ENCODE data around the gene RARG. TPM values are rescaled to one million over a fixed set of nuclear protein-coding genes. Genes with fewer than 3 reads are reported as not detected.

The RARG gene
- total RNA-seq, 1 donor from 2014 or later, result 5.5 TPM

DNA sequence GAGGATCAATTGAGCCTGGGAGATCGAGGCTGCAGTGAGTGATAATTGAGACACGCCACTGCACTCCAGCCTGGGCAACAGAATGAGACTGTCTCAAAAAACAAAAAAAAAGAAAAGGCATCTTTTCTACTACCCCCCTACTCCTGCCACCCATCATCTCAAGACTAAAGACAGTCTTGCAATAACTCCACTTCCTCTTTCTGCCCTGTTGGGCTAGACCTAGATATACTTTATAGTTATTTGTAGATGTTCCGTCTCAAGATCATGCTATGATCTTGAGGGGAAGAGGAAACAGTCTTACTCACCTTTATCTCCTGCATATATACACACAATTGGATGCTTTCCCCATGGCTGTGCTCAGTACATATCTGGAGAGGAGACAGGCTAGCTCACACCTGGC, 24.0 kb upstream of the RARG start:
- intact Hi-C loops (cut with micrococcal nuclease), result loop anchor here (1.0 to 2.0 kb wide), 6 partner anchors 12 to 75 kb away; partner anchors contain the start of genes AAAS, CSAD, ESPL1 and PFDN5
- ChIA-PET CTCF (interaction anchor here (1.3 to 2.2 kb wide), 2 partner anchors 11 to 42 kb away, joined by 3 to 9 read pairs; partner anchors contain the start of gene ESPL1), POLR2A (interaction anchor here (0.6 to 5.6 kb wide), 4 partner anchors 12 to 217 kb away, joined by 3 to 39 read pairs (median 6); partner anchors contain the start of gene ESPL1)
- ATAC-seq (ENCODE audit: low read depth), result peak; percentile 77
- Mint-ChIP-seq H3K27me3 (no peaks in the 10 kb centered on the region), H3K27ac (peak overlapping the region; percentile 91), H3K36me3 (ENCODE audit: low read depth) (peaks cover 18% of the 10 kb centered on the region), H3K4me3 (peak overlapping the region; percentile 67), H3K9me3 (no peaks in the 10 kb centered on the region), H3K4me1 (peaks cover 68% of the 10 kb centered on the region)
- TF ChIP-seq, protein P1, sequence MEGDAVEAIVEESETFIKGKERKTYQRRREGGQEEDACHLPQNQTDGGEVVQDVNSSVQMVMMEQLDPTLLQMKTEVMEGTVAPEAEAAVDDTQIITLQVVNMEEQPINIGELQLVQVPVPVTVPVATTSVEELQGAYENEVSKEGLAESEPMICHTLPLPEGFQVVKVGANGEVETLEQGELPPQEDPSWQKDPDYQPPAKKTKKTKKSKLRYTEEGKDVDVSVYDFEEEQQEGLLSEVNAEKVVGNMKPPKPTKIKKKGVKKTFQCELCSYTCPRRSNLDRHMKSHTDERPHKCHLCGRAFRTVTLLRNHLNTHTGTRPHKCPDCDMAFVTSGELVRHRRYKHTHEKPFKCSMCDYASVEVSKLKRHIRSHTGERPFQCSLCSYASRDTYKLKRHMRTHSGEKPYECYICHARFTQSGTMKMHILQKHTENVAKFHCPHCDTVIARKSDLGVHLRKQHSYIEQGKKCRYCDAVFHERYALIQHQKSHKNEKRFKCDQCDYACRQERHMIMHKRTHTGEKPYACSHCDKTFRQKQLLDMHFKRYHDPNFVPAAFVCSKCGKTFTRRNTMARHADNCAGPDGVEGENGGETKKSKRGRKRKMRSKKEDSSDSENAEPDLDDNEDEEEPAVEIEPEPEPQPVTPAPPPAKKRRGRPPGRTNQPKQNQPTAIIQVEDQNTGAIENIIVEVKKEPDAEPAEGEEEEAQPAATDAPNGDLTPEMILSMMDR (IDR thresholded peaks at IDR 0.05), result no peak
- no peak for DNase-seq

DNA sequence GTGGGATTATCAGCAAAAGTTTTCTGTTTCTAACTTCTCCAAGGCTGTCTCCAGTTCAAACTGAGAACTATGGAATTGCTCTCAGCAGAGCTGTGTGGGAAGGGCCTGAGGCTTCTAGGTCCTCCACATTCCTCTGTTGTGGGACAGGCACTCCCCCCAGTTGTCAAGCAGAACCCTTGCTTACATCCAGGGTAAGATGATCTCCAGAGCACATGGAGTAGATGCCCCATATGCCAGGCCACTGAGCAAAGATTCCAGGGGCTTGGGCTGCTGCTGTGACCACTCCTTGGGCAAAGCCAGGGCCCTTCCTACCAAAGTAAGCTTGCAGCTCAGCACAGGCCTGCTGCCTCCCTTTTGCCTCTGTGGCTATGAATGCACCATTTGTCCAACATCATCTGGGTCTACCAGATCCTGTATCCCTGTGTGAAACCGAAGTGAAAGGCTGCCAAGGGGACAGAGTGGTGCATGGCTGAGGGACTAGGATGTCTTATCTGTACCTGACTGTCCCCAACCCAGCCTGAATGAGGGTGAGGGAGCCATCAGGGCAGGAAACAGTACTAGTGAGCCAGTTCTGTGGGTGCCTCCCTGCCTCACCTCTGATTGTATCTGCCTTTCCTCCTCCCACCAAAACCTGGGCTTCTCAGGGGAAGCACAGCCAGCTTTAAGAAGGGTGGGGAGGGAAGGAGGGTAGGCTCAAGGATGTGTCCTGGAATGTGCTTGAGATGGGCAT, 23.0 kb upstream of the RARG start:
- TF ChIP-seq, protein P1 (IDR thresholded peaks at IDR 0.05), result no peak
- H3K9me3 Mint-ChIP-seq, result no peaks in the 10 kb centered on the region
- intact Hi-C loops (cut with micrococcal nuclease), result no loop called here
- H3K27ac Mint-ChIP-seq, result peak overlapping the region; percentile 91
- H3K27me3 Mint-ChIP-seq, result no peaks in the 10 kb centered on the region
- POLR2A ChIA-PET, result interaction anchor here (2.6 to 5.6 kb wide), 2 partner anchors 13 to 40 kb away, joined by 6 to 39 read pairs; partner anchors contain the start of genes ESPL1 and PFDN5
- CTCF ChIA-PET, result interaction anchor here (1.0 to 4.4 kb wide), 3 partner anchors 13 to 86 kb away, joined by 3 to 27 read pairs (median 4); partner anchors contain the start of gene ESPL1
- H3K4me3 Mint-ChIP-seq, result no peak overlapping the region
- ATAC-seq (ENCODE audit: low read depth) (no peak), DNase-seq (no peak)
- peaks cover 68% of the 10 kb centered on the region for H3K4me1 Mint-ChIP-seq
- peaks cover 18% of the 10 kb centered on the region for H3K36me3 Mint-ChIP-seq (ENCODE audit: low read depth)

DNA sequence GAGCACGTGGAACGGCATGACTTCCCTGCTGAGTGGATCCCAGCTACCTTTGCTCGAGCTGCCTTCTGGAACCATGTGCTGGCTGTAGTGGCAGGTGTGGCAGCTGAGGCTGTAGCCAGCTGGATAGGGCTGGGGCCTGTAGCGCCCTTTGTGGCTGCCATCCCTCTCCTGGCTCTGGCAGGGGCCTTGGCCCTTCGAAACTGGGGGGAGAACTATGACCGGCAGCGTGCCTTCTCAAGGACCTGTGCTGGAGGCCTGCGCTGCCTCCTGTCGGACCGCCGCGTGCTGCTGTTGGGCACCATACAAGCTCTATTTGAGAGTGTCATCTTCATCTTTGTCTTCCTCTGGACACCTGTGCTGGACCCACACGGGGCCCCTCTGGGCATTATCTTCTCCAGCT, 21.3 kb upstream of the RARG start:
- H3K9me3 Mint-ChIP-seq, result no peaks in the 10 kb centered on the region
- POLR2A ChIA-PET, result interaction anchor here (0.6 to 2.6 kb wide), 6 partner anchors 15 to 74 kb away, joined by 3 to 12 read pairs (median 6); partner anchors contain the start of genes ESPL1 and PFDN5
- CTCF ChIA-PET, result interaction anchor here (1.1 to 4.4 kb wide), 3 partner anchors 15 to 40 kb away, joined by 3 to 27 read pairs (median 4); partner anchors contain the start of gene ESPL1
- DNase-seq (no peak), ATAC-seq (ENCODE audit: low read depth) (no peak)
- peaks cover 56% of the 10 kb centered on the region for H3K4me1 Mint-ChIP-seq
- H3K36me3 Mint-ChIP-seq (ENCODE audit: low read depth), result peaks cover 18% of the 10 kb centered on the region
- peak overlapping the region; percentile 26 for H3K27ac Mint-ChIP-seq
- TF ChIP-seq, protein P1 (IDR thresholded peaks at IDR 0.05), result no peak
- intact Hi-C loops (cut with micrococcal nuclease), result no loop called here
- no peaks in the 10 kb centered on the region for H3K27me3 Mint-ChIP-seq
- peak overlapping the region; percentile 98 for H3K4me3 Mint-ChIP-seq

DNA sequence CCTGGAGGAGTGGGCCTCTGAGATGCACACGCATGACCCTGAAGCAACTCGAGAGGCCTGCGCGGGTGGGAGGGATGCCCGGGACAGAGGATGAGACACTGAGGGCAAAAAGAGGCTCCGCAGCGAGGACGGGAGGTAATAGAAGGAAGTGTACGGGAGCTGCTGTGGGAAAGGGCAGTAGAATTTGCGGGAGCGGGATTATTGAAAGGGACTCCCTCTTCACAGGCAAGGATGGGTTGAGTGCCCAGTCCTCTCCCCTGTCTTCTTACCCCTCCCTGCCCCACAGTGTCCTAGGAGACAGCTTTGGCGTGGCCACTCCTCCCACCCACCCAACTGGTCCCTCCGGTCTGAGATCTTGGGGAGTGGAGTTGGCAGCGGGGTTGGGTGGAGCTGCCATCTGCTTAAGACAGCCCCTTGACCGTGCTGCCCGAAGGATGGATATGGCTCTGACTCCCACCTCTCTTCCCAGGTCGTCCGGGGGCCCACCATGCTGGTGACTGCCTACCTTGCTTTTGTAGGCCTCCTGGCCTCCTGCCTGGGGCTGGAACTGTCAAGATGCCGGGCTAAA, 20.4 kb upstream of the RARG start:
- Mint-ChIP-seq H3K27me3 (no peaks in the 10 kb centered on the region), H3K4me1 (peaks cover 50% of the 10 kb centered on the region), H3K4me3 (peak overlapping the region; percentile 98), H3K36me3 (ENCODE audit: low read depth) (peaks cover 18% of the 10 kb centered on the region), H3K9me3 (no peaks in the 10 kb centered on the region), H3K27ac (peak overlapping the region; percentile 90)
- ChIA-PET POLR2A (interaction anchor here (0.6 to 2.6 kb wide), 7 partner anchors 15 to 73 kb away, joined by 3 to 12 read pairs (median 7); partner anchors contain the start of genes CSAD, ESPL1, PFDN5 and ZNF740), CTCF (interaction anchor here (2.2 to 4.4 kb wide), 2 partner anchors 16 to 39 kb away, joined by 19 to 27 read pairs; partner anchors contain the start of gene ESPL1)
- no peak for DNase-seq
- no peak for ATAC-seq (ENCODE audit: low read depth)
- TF ChIP-seq, protein P1 (IDR thresholded peaks at IDR 0.05), result no peak
- intact Hi-C loops (cut with micrococcal nuclease), result loop anchor here (1.0 kb wide), 4 partner anchors 16 to 69 kb away; partner anchors contain the start of genes AAAS and ESPL1

All from activated B cell treated with CpG ODN at 0.5 μM for 24 hours (primary cell).